Endothelial cell of umbilical vein (primary cell): ENCODE measurements around the gene PRICKLE3. TPM values are rescaled to one million over a fixed set of nuclear protein-coding genes. Genes with fewer than 3 reads are reported as not detected.
"Not testable (repeated sequence)": the region's sequence is repeated elsewhere in the genome, so short reads cannot be mapped to it uniquely, and the experiment has no call there.

Source experiments
- BruUV-seq: library from RNA; stranded (reverse); fragments of 400-500 nt; replicated peaks from 2 replicates; lab custom pipeline; 2021; lab: Mats Ljungman, UMichigan
- CTCF ChIA-PET: fragments of 300-600, 350-600 bp; sonication (Branson Sonifier 250); formaldehyde crosslinking; loops from one replicate; lab custom pipeline; 2021; ENCODE audit warnings: antibody characterized with exemption, inconsistent platforms; lab: Charles Lee
- POLR2A ChIA-PET: fragments of 300-600, 350-600 bp; sonication (Branson Sonifier 250); formaldehyde crosslinking; loops from one replicate; lab custom pipeline; 2021; ENCODE audit warnings: antibody characterized with exemption, inconsistent platforms; lab: Charles Lee
- DNase-seq: peaks from one replicate; pipeline ENCODE4 v3.0.0-alpha.2; 2011; ENCODE audit warnings: low read depth, low spot score
- FAIRE-seq: peaks from 2 replicates; lab custom pipeline; 2011; peaks lifted over from hg19 to GRCh38; lab: Jason Lieb, UNC
- H2AFZ ChIP-seq: 2 replicates; pipeline ENCODE4 v1.6.0; 2012; ENCODE audit warnings: low read depth, low read length, control low read depth, inconsistent platforms
- H3K27ac ChIP-seq: 2 replicates; pipeline ENCODE4 v1.5.1; 2011; ENCODE audit warnings: low read depth, mild to moderate bottlenecking, control low read depth, low read length, moderate library complexity; ENCODE audit not compliant: insufficient read depth
- H3K27me3 ChIP-seq, 2 experiments: 2 replicates each; pipeline versions ENCODE4 v1.6.0 to v1.6.1; 2011; ENCODE audit warnings: low read length in 2 of 2, mixed read lengths in 1 of 2; ENCODE audit not compliant: control insufficient read depth in 2 of 2, insufficient read depth in 2 of 2
- H3K36me3 ChIP-seq, 2 experiments: 2 replicates in 1 of 2; 3 replicates in 1 of 2; pipeline ENCODE4 v1.5.1; 2011; ENCODE audit warnings: low read length in 2 of 2, mild to moderate bottlenecking in 1 of 2, moderate library complexity in 1 of 2; ENCODE audit not compliant: control insufficient read depth in 2 of 2, insufficient read depth in 2 of 2; ENCODE audit errors: extremely low read depth in 1 of 2
- H3K4me1 ChIP-seq: 3 replicates; pipeline ENCODE4 v1.5.1; 2011; ENCODE audit warnings: mild to moderate bottlenecking, low read length; ENCODE audit not compliant: control insufficient read depth, insufficient read depth; ENCODE audit errors: extremely low read depth
- H3K4me2 ChIP-seq: 2 replicates; pipeline ENCODE4 v1.6.1; 2011; ENCODE audit warnings: low read length, control low read depth, mixed read lengths; ENCODE audit not compliant: insufficient read depth
- H3K4me3 ChIP-seq, 3 experiments: fragments of 200-600 bp in 1 of 3; sonication (generic), shearing (Covaris generic) in 1 of 3; replicated peaks in 1 of 3; 2 replicates each; pipeline ENCODE4 v1.5.1; 2011 to 2016; ENCODE audit warnings: control low read depth in 3 of 3, low read length in 3 of 3, mild to moderate bottlenecking in 2 of 3, inconsistent platforms in 1 of 3, low read depth in 1 of 3, moderate library complexity in 1 of 3; ENCODE audit not compliant: insufficient read depth in 1 of 3
- H3K79me2 ChIP-seq: 2 replicates; pipeline ENCODE4 v1.6.0; 2012; ENCODE audit warnings: low read length, inconsistent platforms; ENCODE audit not compliant: control insufficient read depth, insufficient read depth
- H3K9ac ChIP-seq: replicated peaks from 2 replicates; pipeline ENCODE3; 2011; ENCODE audit warnings: low read length, control low read depth; ENCODE audit not compliant: insufficient read depth; ENCODE audit errors: extremely low read depth
- H3K9me1 ChIP-seq: replicated peaks from 3 replicates; pipeline ENCODE4 v1.6.0; 2011; ENCODE audit warnings: mild to moderate bottlenecking, low read length; ENCODE audit not compliant: control insufficient read depth, insufficient read depth; ENCODE audit errors: extremely low read depth
- H3K9me3 ChIP-seq: replicated peaks from 2 replicates; pipeline ENCODE4 v1.5.1; 2012; ENCODE audit warnings: low read length, inconsistent platforms; ENCODE audit not compliant: control insufficient read depth, insufficient read depth
- H4K20me1 ChIP-seq: replicated peaks from 2 replicates; pipeline ENCODE3; 2011; ENCODE audit warnings: mild to moderate bottlenecking, low read length; ENCODE audit not compliant: control insufficient read depth, insufficient read depth; ENCODE audit errors: extremely low read depth
- EZH2 ChIP-seq: IDR thresholded peaks from 2 replicates; pipeline ENCODE4 v1.6.1; 2012; ENCODE audit warnings: borderline replicate concordance, low read depth, mild to moderate bottlenecking, moderate library complexity, low read length, inconsistent platforms; ENCODE audit not compliant: severe bottlenecking
- FOS ChIP-seq: IDR thresholded peaks from 2 replicates; pipeline ENCODE4 v1.6.1; 2011; ENCODE audit warnings: mild to moderate bottlenecking, low read length, moderate library complexity, borderline replicate concordance; ENCODE audit not compliant: insufficient read depth
- GATA2 ChIP-seq: IDR thresholded peaks from 2 replicates; pipeline ENCODE4 v1.7.0; 2011; ENCODE audit warnings: low read depth, mild to moderate bottlenecking, moderate library complexity, mixed read lengths, low read length; ENCODE audit not compliant: insufficient read length, insufficient read depth
- JUN ChIP-seq: IDR thresholded peaks from 2 replicates; pipeline ENCODE4 v1.6.1; 2011; ENCODE audit warnings: borderline replicate concordance, low read depth; ENCODE audit not compliant: insufficient read length, insufficient read depth
- MYC ChIP-seq: IDR thresholded peaks from one replicate; pipeline ENCODE4 v1.6.1; 2011; ENCODE audit warnings: mild to moderate bottlenecking, low read depth, low read length
- POLR2A ChIP-seq: IDR thresholded peaks from 2 replicates; pipeline ENCODE4 v1.6.1; 2012; ENCODE audit warnings: low read depth, mild to moderate bottlenecking, control low read depth, low read length
- POLR2AphosphoS5 ChIP-seq: IDR thresholded peaks from 2 replicates; pipeline ENCODE4 v1.6.1; 2012; ENCODE audit warnings: low read depth, mild to moderate bottlenecking, control low read depth, low read length, moderate library complexity; ENCODE audit not compliant: insufficient read depth
- dilution Hi-C: fragments of 300-500 bp; cut with MboI; formaldehyde crosslinking; loops from one replicate; pipeline ENCODE4 v1.15.0; 2019; ENCODE audit warnings: low sequenced_read_pairs; ENCODE audit not compliant: extremely low pct_ligation_motif_present
- intact Hi-C: fragments of 100-400 bp; cut with micrococcal nuclease; formaldehyde crosslinking; loops from one replicate; pipeline ENCODE4 v1.10.0; 2022
- polyA plus RNA-seq, 4 experiments: library from polyadenylated mRNA; depleted of rRNA in 3 of 4; stranded (reverse) in 3 of 4; unstranded in 1 of 4; fragments of >200 nt; gene quantifications; 2 replicates each; pipeline versions ENCODE4 v1.2.1 to v1.2.3, GENCODE V29; 2011 to 2012; ENCODE audit warnings: missing spikeins in 1 of 4
- total RNA-seq: library from RNA; stranded (reverse); gene quantifications from 2 replicates; pipeline ENCODE4 v1.2.3, GENCODE V29; 2021
- TF ChIP-seq, protein P1 (sequence below), 2 donors: IDR thresholded peaks; 1 replicate in 1 of 2; 2 replicates in 1 of 2; pipeline ENCODE4 v1.5.1; 2011; ENCODE audit warnings: low read length in 2 of 2, mild to moderate bottlenecking in 2 of 2, moderate library complexity in 2 of 2, control low read depth in 1 of 2, inconsistent platforms in 1 of 2, low read depth in 1 of 2; ENCODE audit not compliant: insufficient read depth in 1 of 2; ENCODE audit errors: extremely low read depth in 1 of 2
- TF ChIP-seq, protein P2 (sequence below): IDR thresholded peaks from 2 replicates; pipeline ENCODE4 v1.6.1; 2011; ENCODE audit not compliant: insufficient read depth, insufficient read length

PRICKLE3 gene
- total and polyA plus RNA-seq, 2 donors (not counting 3 experiments of a cell fraction or from before 2014, with no cell fraction given), result 6.8 to 15.0 TPM

DNA sequence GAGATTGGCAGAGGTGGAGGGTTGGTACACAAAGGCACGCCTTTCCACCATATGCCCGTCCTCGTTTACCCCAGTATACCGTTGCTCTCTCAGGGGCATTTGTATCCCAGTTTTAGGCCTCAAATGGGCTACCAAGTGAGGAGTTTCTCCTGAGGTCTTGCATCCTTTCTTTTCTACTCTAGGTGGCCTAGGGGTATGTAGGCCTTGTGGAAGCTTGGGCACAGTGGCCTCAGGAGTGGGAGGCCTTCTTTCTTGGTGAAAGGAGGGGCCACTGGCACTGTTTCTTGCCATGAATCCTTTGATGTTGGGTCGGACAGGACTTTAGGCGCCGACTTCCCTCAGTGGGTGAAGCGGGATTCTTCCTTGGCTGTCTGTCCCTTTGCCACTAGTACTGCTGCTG, 38.9 kb downstream of the PRICKLE3 start:
- H3K4me3 ChIP-seq, result no peak overlapping the region
- no peak overlapping the region for H3K9ac ChIP-seq
- no peak overlapping the region for H2AFZ ChIP-seq
- BruUV-seq, result no TSS peak
- no peak for DNase-seq
- no peaks in the 10 kb centered on the region for H3K79me2 ChIP-seq
- no peak overlapping the region for H3K4me2 ChIP-seq
- no peaks in the 10 kb centered on the region for H3K36me3 ChIP-seq
- no peaks in the 10 kb centered on the region for H3K9me1 ChIP-seq
- TF ChIP-seq, protein P1, sequence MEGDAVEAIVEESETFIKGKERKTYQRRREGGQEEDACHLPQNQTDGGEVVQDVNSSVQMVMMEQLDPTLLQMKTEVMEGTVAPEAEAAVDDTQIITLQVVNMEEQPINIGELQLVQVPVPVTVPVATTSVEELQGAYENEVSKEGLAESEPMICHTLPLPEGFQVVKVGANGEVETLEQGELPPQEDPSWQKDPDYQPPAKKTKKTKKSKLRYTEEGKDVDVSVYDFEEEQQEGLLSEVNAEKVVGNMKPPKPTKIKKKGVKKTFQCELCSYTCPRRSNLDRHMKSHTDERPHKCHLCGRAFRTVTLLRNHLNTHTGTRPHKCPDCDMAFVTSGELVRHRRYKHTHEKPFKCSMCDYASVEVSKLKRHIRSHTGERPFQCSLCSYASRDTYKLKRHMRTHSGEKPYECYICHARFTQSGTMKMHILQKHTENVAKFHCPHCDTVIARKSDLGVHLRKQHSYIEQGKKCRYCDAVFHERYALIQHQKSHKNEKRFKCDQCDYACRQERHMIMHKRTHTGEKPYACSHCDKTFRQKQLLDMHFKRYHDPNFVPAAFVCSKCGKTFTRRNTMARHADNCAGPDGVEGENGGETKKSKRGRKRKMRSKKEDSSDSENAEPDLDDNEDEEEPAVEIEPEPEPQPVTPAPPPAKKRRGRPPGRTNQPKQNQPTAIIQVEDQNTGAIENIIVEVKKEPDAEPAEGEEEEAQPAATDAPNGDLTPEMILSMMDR (IDR thresholded peaks at IDR 0.05; ENCODE audit: extremely low read depth in 1 of 2, insufficient read depth in 1 of 2, low read depth in 1 of 2, low read length in 2 of 2), result no peak
- no peak for TF ChIP-seq POLR2AphosphoS5
- no peak for TF ChIP-seq MYC
- TF ChIP-seq POLR2A, result no peak
- TF ChIP-seq EZH2, result no peak
- no peak for TF ChIP-seq FOS
- TF ChIP-seq, protein P2, sequence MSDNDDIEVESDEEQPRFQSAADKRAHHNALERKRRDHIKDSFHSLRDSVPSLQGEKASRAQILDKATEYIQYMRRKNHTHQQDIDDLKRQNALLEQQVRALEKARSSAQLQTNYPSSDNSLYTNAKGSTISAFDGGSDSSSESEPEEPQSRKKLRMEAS, result no peak
- TF ChIP-seq GATA2, result no peak
- TF ChIP-seq JUN, result no peak
- no peaks in the 10 kb centered on the region for H4K20me1 ChIP-seq
- dilution Hi-C loops, result no loop called here
- ChIA-PET CTCF (no interaction called here), POLR2A (no interaction called here)
- intact Hi-C loops, result no loop called here
- no peak overlapping the region for H3K27ac ChIP-seq
- no peaks in the 10 kb centered on the region for H3K4me1 ChIP-seq
- no peaks in the 10 kb centered on the region for H3K9me3 ChIP-seq
- FAIRE-seq, result no peak
- H3K27me3 ChIP-seq, result no peaks in the 10 kb centered on the region

DNA sequence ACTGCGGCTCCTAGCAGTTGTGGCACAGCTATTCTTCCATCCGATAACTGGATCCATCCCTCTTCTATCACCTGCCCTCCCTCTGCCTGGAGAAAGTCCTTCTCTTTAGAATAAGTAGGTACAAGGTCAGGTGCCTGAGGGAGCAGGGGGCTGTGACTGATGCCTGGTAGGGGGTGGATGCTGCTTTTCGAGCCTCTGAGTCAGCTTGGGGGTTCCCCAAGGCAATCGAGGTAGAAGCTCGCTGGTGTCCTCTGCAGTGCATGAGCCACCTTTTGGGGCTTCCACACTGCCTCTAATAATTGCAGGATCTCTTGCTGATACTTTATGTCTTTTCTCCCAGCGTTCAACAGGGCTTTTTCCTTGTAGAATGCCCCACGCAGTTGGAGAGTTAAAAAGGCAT, 43.0 kb downstream of the PRICKLE3 start:
- dilution Hi-C loops, H3K4me3 ChIP-seq: not testable (repeated sequence)

More for the DNA sequence above, 43.0 kb downstream of the PRICKLE3 start:
- H3K9me1 ChIP-seq, H4K20me1 ChIP-seq, BruUV-seq, DNase-seq, H2AFZ ChIP-seq, H3K4me1 ChIP-seq, H3K9me3 ChIP-seq, H3K27me3 ChIP-seq, FAIRE-seq, H3K9ac ChIP-seq, H3K27ac ChIP-seq, intact Hi-C loops, H3K36me3 ChIP-seq, H3K4me2 ChIP-seq, H3K79me2 ChIP-seq: not testable (repeated sequence)
- ChIA-PET CTCF (interaction anchor here (0.6 to 3.2 kb wide), 8 partner anchors 11 to 611 kb away, joined by 3 to 31 read pairs (median 5); no protein-coding TSS in a partner anchor), POLR2A (interaction anchor here (0.6 kb wide), 1 partner anchor 15 kb away, joined by 5 read pairs; no protein-coding TSS in a partner anchor)
